Kidney epithelial cell (primary cell): Measurements from ENCODE around the gene UNC13A. TPM values are rescaled to one million over a fixed set of nuclear protein-coding genes. Genes with fewer than 3 reads are reported as not detected.

ENCODE experiments used
- DNase-seq: peaks from one replicate; pipeline ENCODE4 v3.0.0-alpha.2; 2010; ENCODE audit warnings: low read depth
- H3K27me3 ChIP-seq: 2 replicates; pipeline ENCODE4 v1.6.0; 2011; ENCODE audit warnings: low read length; ENCODE audit not compliant: control insufficient read depth, insufficient read depth
- H3K36me3 ChIP-seq: 2 replicates; pipeline ENCODE4 v1.5.1; 2011; ENCODE audit warnings: low read length; ENCODE audit not compliant: control insufficient read depth, insufficient read depth
- H3K4me3 ChIP-seq: 2 replicates; pipeline ENCODE4 v1.5.1; 2011; ENCODE audit warnings: low read depth, mild to moderate bottlenecking, control low read depth, low read length
- CTCF ChIP-seq: IDR thresholded peaks from 2 replicates; pipeline ENCODE4 v1.5.1; 2011; ENCODE audit warnings: mild to moderate bottlenecking, moderate library complexity, low read length, control low read depth, inconsistent platforms; ENCODE audit not compliant: insufficient read depth, poor library complexity, severe bottlenecking
- total RNA-seq: library from RNA; depleted of rRNA; stranded (reverse); fragments of >200 nt; gene quantifications from 2 replicates; pipeline ENCODE4 v1.2.3, GENCODE V29; 2015

Gene UNC13A
- total RNA-seq, 1 donor from 2014 or later, result 2.0 TPM

- H3K27me3 ChIP-seq, result peaks cover 30% of the 10 kb centered on the region
- no peak for TF ChIP-seq CTCF
- H3K4me3 ChIP-seq, result no peak overlapping the region
- no peak for DNase-seq
- H3K36me3 ChIP-seq, result no peaks in the 10 kb centered on the region
Observed at GRCh38 chr19:17681505-17682125, 6.5 kb downstream of the UNC13A start.

- DNase-seq, result peak; percentile 16
- H3K4me3 ChIP-seq, result no peak overlapping the region
- H3K36me3 ChIP-seq, result no peaks in the 10 kb centered on the region
- no peak for TF ChIP-seq CTCF
- H3K27me3 ChIP-seq, result peaks cover 22% of the 10 kb centered on the region
Observed at GRCh38 chr19:17680230-17680722, 7.9 kb downstream of the UNC13A start.

GRCh38 chr19:17679526-17680229 lies 8.5 kb downstream of the UNC13A start:
- Histone ChIP-seq H3K36me3 (no peaks in the 10 kb centered on the region), H3K4me3 (no peak overlapping the region)
- TF ChIP-seq CTCF, result no peak

GRCh38 chr19:17678836-17679235 lies 9.3 kb downstream of the UNC13A start:
- H3K27me3 ChIP-seq, result peaks cover 19% of the 10 kb centered on the region
- H3K4me3 ChIP-seq, result no peak overlapping the region
- DNase-seq, result no peak
- no peak for TF ChIP-seq CTCF
- no peaks in the 10 kb centered on the region for H3K36me3 ChIP-seq

More at GRCh38 chr19:17679526-17680229, 8.5 kb downstream of the UNC13A start:
- DNase-seq, result no peak
- H3K27me3 ChIP-seq, result peaks cover 21% of the 10 kb centered on the region

GRCh38 chr19:17677002-17677401 lies 11.2 kb downstream of the UNC13A start:
- Histone ChIP-seq H3K4me3 (no peak overlapping the region), H3K27me3 (peaks cover 19% of the 10 kb centered on the region), H3K36me3 (no peaks in the 10 kb centered on the region)
- no peak for DNase-seq
- peak; percentile 19 for TF ChIP-seq CTCF
